ENCODE data around the gene RCN1. TPM values are rescaled to one million over a fixed set of nuclear protein-coding genes. Genes with fewer than 3 reads are reported as not detected.
A peak's percentile ranks its signal among the peaks of the same experiment; 100 is the strongest.
"Not testable (repeated sequence)": the region's sequence is repeated elsewhere in the genome, so short reads cannot be mapped to it uniquely, and the experiment has no call there.

Gene RCN1
- total RNA-seq, 1 donor from 2014 or later = 30.5 TPM

DNA sequence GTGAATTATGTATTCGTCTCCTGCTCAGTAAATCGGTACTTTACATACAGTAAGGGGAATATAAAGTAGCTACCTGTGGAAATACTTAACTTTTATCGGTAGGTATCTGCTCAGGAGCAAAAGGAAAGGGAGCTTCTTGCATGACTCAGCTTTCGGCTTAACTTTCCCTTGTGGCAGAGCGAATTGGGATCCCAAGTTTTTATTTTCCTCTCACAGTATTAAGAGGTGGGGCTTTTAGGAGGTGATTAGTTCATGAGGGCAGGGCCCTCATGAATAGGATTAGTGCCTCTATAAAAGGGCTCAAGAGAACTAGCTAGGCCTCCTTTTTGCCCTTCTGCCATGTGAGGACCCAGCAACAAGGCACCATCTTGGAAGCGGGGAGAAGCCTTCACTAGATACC lies 18.7 kb downstream of the RCN1 start:
- no peak overlapping the region for H3K27ac Mint-ChIP-seq
- intact Hi-C loops (cut with micrococcal nuclease) = no loop called here
- peaks cover 4% of the 10 kb centered on the region for H3K4me1 Mint-ChIP-seq
- peaks cover 11% of the 10 kb centered on the region for H3K27me3 Mint-ChIP-seq
- no peak for DNase-seq
- peaks cover 14% of the 10 kb centered on the region for H3K36me3 Mint-ChIP-seq (ENCODE audit: low read depth)
- H3K4me3 Mint-ChIP-seq = no peak overlapping the region
- H3K9me3 Mint-ChIP-seq = no peaks in the 10 kb centered on the region

DNA sequence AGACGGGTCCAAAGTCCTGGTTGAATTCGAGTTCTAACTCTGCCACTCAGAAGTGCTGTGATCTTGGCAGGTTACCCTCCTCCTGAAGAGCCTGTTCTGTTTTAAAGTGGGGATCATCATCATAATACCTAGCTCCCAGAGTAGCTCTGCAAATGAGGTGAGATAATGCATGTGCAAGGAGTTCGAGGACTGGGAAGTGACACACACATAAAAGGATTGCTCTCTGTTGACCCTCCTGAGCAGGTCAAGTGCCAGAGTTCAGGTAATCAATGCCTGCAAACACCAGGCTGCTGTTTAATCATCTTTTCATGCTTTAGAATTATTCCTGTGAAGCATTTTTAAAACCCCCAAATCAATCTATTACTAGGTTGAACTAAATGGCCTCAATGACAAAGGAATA lies 19.9 kb downstream of the RCN1 start:
- intact Hi-C loops (cut with micrococcal nuclease) = no loop called here
- Mint-ChIP-seq H3K4me1 (peaks cover 4% of the 10 kb centered on the region), H3K9me3 (no peaks in the 10 kb centered on the region), H3K36me3 (ENCODE audit: low read depth) (peaks cover 8% of the 10 kb centered on the region), H3K27ac (no peak overlapping the region), H3K4me3 (no peak overlapping the region), H3K27me3 (peaks cover 14% of the 10 kb centered on the region)
- no peak for DNase-seq

DNA sequence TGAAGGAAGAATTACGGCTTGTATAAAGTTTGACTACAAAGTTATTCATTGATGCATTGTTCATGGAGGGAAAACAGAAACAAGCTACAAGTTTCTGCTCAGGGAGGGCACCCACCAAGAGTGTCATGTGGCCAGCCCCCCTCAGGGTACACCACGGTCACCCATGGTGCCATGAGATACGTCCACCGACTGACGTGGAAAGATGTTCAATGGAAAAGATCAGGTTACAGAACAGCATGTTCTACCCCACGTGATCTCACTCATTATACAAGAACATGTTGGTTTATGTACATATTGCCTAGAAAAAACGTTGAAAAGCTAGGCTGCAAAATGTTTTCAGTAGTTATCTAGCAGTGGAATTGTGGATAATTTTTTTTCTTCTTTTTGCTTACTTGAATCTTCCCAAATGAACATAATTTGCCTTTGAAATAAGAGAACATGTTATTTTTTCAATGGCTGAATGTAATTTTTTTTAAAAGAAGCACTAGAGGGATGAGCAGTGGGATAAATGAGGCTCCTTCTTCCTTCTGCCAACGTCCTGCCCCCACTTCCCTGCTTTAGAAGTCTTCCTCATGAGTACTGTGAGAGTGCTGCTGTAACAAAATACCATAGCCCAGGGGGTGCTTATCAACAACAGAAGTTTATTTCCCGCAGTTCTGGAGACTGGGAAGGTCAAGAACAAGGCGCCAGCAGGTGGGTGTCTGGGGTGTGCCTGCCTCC lies 22.5 kb downstream of the RCN1 start:
- intact Hi-C loops (cut with micrococcal nuclease) = no loop called here
- H3K27ac Mint-ChIP-seq = no peak overlapping the region
- H3K4me3 Mint-ChIP-seq = no peak overlapping the region
- DNase-seq = no peak
- peaks cover 14% of the 10 kb centered on the region for H3K27me3 Mint-ChIP-seq
- no peaks in the 10 kb centered on the region for H3K4me1 Mint-ChIP-seq
- H3K36me3 Mint-ChIP-seq (ENCODE audit: low read depth) = no peaks in the 10 kb centered on the region
- no peaks in the 10 kb centered on the region for H3K9me3 Mint-ChIP-seq

DNA sequence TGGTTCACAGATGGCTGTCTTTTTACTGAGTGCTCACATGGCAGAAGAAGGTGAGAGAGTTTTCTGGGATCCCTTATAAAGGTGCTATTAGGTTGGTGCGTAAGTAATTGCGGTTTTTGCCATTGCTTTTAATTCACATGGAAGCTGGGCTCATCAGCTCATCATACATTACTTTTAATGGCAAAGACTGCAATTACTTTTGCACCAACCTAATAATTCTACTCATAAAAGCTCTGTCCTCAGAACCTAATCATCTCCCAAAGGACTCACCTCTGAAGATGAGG lies 23.0 kb downstream of the RCN1 start:
- Mint-ChIP-seq H3K4me3 (no peak overlapping the region), H3K4me1 (no peaks in the 10 kb centered on the region), H3K27ac (no peak overlapping the region), H3K9me3 (no peaks in the 10 kb centered on the region), H3K27me3 (peaks cover 14% of the 10 kb centered on the region), H3K36me3 (ENCODE audit: low read depth) (no peaks in the 10 kb centered on the region)
- DNase-seq = no peak
- intact Hi-C loops (cut with micrococcal nuclease) = no loop called here

DNA sequence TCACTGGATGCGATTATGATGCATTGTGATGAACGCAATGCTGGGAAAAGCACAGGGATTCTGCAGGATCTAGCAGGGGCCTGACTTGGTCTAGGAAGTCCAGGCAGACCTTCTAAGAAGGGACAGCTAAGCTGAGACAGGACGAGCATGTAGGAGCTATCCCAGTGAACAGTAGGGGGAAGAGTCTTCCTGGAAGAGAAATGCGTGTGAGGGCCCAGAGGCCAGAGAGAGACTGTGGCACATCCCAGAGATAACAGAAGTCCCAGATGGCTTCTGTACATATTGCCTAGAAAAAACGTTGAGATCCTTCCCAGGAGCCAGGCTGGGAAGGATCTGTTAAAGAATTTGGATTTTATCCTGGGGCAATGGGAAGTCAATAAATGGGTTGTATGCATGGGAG lies 24.6 kb downstream of the RCN1 start:
- DNase-seq = no peak
- no peak overlapping the region for H3K27ac Mint-ChIP-seq
- H3K27me3 Mint-ChIP-seq = peaks cover 15% of the 10 kb centered on the region
- H3K9me3 Mint-ChIP-seq = peaks cover 5% of the 10 kb centered on the region
- H3K36me3 Mint-ChIP-seq (ENCODE audit: low read depth) = no peaks in the 10 kb centered on the region
- no peak overlapping the region for H3K4me3 Mint-ChIP-seq
- no peaks in the 10 kb centered on the region for H3K4me1 Mint-ChIP-seq
- intact Hi-C loops (cut with micrococcal nuclease) = no loop called here

DNA sequence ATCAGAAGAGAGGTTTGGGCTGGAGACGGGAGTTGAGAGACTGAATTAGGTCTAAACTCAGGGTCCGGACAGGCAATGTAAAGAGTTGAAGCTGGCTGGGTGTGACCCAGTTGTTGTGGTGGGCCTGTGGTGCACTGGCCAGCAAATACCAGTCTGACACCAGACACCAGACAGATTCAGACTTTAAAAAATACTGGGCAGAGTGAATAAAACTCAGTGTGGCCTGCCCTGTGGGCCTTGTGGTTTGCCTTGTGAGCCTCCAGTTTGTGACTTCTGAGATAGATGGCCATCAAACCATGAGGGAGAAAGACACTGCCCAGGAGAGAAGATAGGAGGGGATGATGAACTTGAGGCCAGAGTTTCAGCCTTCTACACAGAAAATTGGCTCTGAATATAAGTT lies 25.8 kb downstream of the RCN1 start:
- H3K9me3 Mint-ChIP-seq = peaks cover 13% of the 10 kb centered on the region
- no peak for DNase-seq
- peaks cover 5% of the 10 kb centered on the region for H3K4me1 Mint-ChIP-seq
- no peak overlapping the region for H3K27ac Mint-ChIP-seq
- H3K36me3 Mint-ChIP-seq (ENCODE audit: low read depth) = no peaks in the 10 kb centered on the region
- H3K27me3 Mint-ChIP-seq = peaks cover 18% of the 10 kb centered on the region
- no peak overlapping the region for H3K4me3 Mint-ChIP-seq
- intact Hi-C loops (cut with micrococcal nuclease) = no loop called here

DNA sequence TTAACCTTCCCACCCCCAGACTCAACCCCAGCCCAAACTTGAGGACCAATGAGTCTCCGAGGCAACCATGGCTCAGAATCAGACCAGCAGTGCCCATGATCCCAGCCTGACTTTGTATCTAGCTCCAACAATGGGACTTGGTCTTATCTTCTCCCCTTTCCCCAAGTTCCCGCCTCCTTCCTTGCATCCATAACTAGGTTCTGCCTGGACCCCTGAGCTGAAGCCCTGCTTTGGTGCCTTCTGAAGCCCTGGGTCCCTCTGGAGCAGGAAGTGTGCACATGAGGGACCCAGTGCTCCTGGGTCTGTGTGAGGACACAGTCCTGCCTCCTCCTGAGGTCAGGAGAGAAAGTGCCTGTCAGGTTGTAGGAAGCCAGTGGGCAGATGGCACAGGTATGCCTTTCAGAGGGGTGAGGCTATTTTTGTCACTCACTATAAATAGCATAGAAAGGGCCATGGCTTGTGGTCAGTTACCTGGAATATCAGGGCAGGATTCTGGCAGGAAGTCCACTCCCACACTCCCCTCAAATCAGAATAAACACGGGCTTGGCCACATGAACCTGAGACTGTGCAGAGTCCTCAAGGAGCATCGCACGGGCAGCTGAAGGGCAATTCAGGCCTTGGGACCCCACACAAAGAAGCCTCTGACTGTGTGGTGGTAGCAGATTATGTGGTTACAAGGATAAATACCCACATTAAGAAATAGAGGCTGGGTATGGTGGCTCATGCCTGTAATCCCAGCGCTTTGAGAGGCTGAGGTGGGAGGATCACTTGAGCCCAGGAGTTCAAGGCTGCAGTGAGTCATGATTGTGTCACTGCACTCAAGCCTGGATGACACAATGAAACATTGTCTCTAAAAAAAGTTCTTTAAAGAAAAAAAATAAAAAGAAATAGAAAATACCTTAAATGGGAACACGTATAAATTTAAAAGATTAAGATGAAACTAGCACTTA lies 27.4 kb downstream of the RCN1 start:
- Mint-ChIP-seq H3K4me1 (peaks cover 11% of the 10 kb centered on the region), H3K36me3 (ENCODE audit: low read depth) (no peaks in the 10 kb centered on the region), H3K4me3 (no peak overlapping the region), H3K27ac (no peak overlapping the region), H3K9me3 (peaks cover 13% of the 10 kb centered on the region), H3K27me3 (peaks cover 17% of the 10 kb centered on the region)
- intact Hi-C loops (cut with micrococcal nuclease) = no loop called here
- no peak for DNase-seq

DNA sequence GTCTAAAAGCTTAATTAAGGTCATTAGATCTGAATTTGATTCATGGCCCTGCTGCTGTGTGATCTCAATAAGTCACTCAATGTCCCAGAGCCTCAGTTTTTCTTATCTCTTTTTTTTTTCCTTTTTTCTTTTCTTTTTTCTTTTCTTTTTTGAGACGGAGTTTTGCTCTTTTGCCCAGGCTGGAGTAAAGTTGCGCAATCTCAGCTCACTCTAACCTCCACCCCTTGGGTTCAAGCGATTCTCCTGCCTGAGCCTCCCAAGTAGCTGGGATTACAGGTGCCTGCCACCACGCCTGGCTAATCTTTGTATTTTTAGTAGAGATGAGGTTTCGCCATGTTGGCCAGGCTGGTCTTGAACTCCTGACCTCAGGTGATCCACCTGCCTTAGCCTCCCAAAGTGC lies 28.3 kb downstream of the RCN1 start:
- Mint-ChIP-seq H3K4me1 (peaks cover 11% of the 10 kb centered on the region), H3K9me3 (peaks cover 14% of the 10 kb centered on the region), H3K27me3 (peaks cover 12% of the 10 kb centered on the region)
- DNase-seq; H3K27ac Mint-ChIP-seq; intact Hi-C loops (cut with micrococcal nuclease); H3K4me3 Mint-ChIP-seq; H3K36me3 Mint-ChIP-seq (ENCODE audit: low read depth): not testable (repeated sequence)

DNA sequence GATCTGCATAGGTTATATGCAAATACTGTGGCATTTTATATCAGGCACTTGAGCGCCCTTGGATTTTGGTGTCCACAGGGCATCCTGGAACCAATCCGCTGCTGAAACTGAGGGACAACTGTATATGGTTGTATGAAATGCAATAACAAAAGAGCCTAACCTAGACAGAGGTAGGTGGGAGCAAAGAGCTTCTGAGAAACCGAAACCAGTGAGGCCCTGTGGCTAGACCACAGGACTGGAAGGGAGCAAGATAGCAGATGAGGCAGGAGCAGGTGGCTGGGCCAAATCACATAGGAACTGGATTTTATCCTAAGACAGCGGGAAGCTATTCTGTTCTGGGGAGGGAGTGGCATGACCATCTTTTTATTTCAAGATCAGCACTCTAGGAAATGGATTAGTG lies 30.1 kb downstream of the RCN1 start:
- intact Hi-C loops (cut with micrococcal nuclease) = no loop called here
- peak; percentile 60 for DNase-seq
- Mint-ChIP-seq H3K9me3 (peaks cover 27% of the 10 kb centered on the region), H3K36me3 (ENCODE audit: low read depth) (no peaks in the 10 kb centered on the region), H3K4me3 (no peak overlapping the region), H3K27ac (no peak overlapping the region), H3K4me1 (peaks cover 11% of the 10 kb centered on the region), H3K27me3 (peaks cover 20% of the 10 kb centered on the region)

DNA sequence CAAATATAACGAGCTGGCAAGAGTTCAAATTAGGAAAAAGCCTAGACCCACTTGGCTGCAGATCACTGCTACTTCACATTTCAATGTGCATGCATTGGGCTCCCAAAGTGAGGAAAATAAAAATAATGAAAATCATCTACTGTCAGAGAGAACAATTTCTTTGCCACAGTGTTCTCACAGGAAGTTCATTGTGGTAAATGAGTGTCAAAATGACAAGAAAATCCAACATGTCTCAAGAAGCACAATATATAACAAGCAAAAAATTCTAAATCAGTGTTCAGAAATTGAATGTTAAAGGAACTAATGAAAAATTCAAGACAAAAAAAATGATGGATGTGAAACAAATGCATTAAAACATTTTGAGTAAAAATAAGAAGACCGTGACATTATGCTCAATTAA lies 31.3 kb downstream of the RCN1 start:
- H3K9me3 Mint-ChIP-seq = peaks cover 29% of the 10 kb centered on the region
- no peak for DNase-seq
- peaks cover 20% of the 10 kb centered on the region for H3K27me3 Mint-ChIP-seq
- no peak overlapping the region for H3K27ac Mint-ChIP-seq
- no peaks in the 10 kb centered on the region for H3K36me3 Mint-ChIP-seq (ENCODE audit: low read depth)
- no peak overlapping the region for H3K4me3 Mint-ChIP-seq
- intact Hi-C loops (cut with micrococcal nuclease) = no loop called here
- peaks cover 11% of the 10 kb centered on the region for H3K4me1 Mint-ChIP-seq

DNA sequence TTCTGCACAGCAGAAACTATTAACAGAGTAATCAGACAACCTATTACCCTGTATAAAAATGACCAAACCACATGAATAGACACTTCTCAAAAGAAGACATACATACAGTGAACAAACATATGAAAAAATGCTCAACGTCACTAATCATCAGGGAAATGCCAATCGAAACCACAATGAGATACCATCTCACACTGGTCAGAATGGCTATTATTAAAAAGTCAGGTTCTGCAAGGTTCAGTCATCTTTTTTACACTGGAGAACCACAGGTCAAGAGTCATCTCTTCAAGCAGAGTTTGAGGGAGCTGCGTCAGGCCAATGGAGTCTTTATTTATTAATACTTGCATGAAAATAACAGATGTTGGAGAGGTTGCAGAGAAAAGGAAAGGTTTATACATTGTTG lies 40.4 kb downstream of the RCN1 start:
- intact Hi-C loops (cut with micrococcal nuclease) = no loop called here
- Mint-ChIP-seq H3K27ac (no peak overlapping the region), H3K36me3 (ENCODE audit: low read depth) (no peaks in the 10 kb centered on the region), H3K4me3 (no peak overlapping the region), H3K27me3 (peaks cover 20% of the 10 kb centered on the region), H3K4me1 (no peaks in the 10 kb centered on the region), H3K9me3 (peaks cover 3% of the 10 kb centered on the region)
- no peak for DNase-seq

DNA sequence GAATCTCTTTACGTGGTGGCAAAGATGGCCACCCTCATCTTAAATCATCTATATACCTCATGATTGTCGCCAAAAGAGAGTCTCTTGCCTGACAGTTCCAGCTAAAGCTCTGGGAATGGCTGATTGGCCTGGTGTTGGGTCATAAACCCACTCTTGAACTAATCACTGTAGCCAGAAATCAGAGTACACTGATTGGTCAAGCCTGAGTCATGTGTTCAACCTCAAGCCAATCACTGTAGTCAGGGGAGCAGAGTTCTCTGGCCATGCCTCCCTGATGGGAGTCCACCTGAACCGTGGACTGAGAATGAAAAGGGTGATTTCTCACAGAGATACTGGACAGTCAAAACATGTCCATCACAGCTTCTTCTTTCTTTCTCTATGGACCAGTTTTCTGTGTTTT lies 45.8 kb downstream of the RCN1 start:
- Mint-ChIP-seq H3K36me3 (ENCODE audit: low read depth) (no peaks in the 10 kb centered on the region), H3K4me1 (no peaks in the 10 kb centered on the region), H3K4me3 (no peak overlapping the region), H3K27ac (no peak overlapping the region), H3K27me3 (peaks cover 4% of the 10 kb centered on the region), H3K9me3 (peaks cover 3% of the 10 kb centered on the region)
- DNase-seq = no peak
- intact Hi-C loops (cut with micrococcal nuclease) = no loop called here

DNA sequence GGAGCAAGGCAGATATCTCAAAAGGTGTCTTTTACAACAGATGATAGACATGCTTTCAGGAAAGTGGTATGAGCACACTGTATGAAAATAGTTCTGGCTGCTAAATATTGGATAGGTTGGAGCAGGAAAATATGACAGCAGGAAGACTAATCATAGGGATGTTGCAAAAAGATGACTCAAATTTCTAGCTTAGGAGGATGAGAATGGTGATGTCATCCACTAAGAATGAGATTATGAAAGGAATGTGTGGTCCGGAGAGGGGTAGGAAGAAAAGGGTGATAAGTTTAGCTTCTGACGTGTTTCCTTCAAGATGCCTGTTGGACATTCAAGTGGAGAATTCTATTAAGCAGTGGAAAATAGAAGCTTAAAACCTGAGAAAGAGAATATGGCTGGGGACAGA lies 46.4 kb downstream of the RCN1 start:
- no peaks in the 10 kb centered on the region for H3K36me3 Mint-ChIP-seq (ENCODE audit: low read depth)
- peaks cover 3% of the 10 kb centered on the region for H3K9me3 Mint-ChIP-seq
- intact Hi-C loops (cut with micrococcal nuclease) = no loop called here
- H3K27ac Mint-ChIP-seq = no peak overlapping the region
- peaks cover 4% of the 10 kb centered on the region for H3K27me3 Mint-ChIP-seq
- H3K4me1 Mint-ChIP-seq = no peaks in the 10 kb centered on the region
- DNase-seq = no peak
- no peak overlapping the region for H3K4me3 Mint-ChIP-seq

DNA sequence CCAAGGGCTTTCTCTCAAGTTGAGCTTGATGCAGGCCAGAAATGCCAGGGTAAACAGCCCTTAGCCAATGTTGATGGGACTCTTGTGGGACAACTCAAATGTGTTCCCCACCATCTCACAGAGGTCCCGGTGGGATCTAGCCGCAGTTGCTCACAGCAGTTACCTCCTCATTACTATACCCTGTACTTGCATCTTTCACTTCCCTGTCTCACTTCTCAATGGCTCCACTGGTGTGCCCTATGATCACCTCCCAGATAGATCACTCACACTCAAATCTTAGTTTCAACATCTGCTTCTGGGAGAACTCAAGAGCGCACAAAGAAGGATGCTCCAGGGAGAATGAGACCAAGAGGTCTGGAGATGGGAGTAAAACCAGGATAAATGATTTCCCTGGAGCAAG lies 47.0 kb downstream of the RCN1 start:
- H3K36me3 Mint-ChIP-seq (ENCODE audit: low read depth) = no peaks in the 10 kb centered on the region

More for the DNA sequence above, 47.0 kb downstream of the RCN1 start:
- Mint-ChIP-seq H3K9me3 (peaks cover 3% of the 10 kb centered on the region), H3K27ac (no peak overlapping the region), H3K4me3 (no peak overlapping the region), H3K27me3 (peaks cover 1% of the 10 kb centered on the region), H3K4me1 (no peaks in the 10 kb centered on the region)
- intact Hi-C loops (cut with micrococcal nuclease) = no loop called here
- no peak for DNase-seq
